NCI-H345 treated with DMSO at 0.1 percent for 48 hours (cell line): ENCODE measurements around the gene PDIA6.

Experiments
- DNase-seq: peaks from one replicate; lab custom pipeline; 2025; ENCODE audit not compliant: unreplicated experiment; lab: John Stamatoyannopoulos, UW

Gene PDIA6

GRCh38 chr2:10764896-10765295, 47.7 kb downstream of the PDIA6 start:
- DNase-seq = no peak

- DNase-seq = no peak
Observed at GRCh38 chr2:10764096-10764785, 48.3 kb downstream of the PDIA6 start.

GRCh38 chr2:10763461-10763800, 49.2 kb downstream of the PDIA6 start:
- no peak for DNase-seq

GRCh38 chr2:10762651-10763460, 49.7 kb downstream of the PDIA6 start:
- DNase-seq = no peak

- no peak for DNase-seq
Observed at GRCh38 chr2:10761591-10761990, 51.0 kb downstream of the PDIA6 start.

GRCh38 chr2:10760794-10761504, 51.6 kb downstream of the PDIA6 start:
- DNase-seq = no peak

GRCh38 chr2:10759151-10759714, 53.4 kb downstream of the PDIA6 start:
- DNase-seq = no peak

- DNase-seq = no peak
Observed at GRCh38 chr2:10757814-10758286, 54.7 kb downstream of the PDIA6 start.

- DNase-seq = no peak
Observed at GRCh38 chr2:10755621-10756020, 57.0 kb downstream of the PDIA6 start.

- DNase-seq = no peak
Observed at GRCh38 chr2:10753876-10754275, 58.7 kb downstream of the PDIA6 start.

- no peak for DNase-seq
Observed at GRCh38 chr2:10753156-10753555, 59.4 kb downstream of the PDIA6 start.

- no peak for DNase-seq
Observed at GRCh38 chr2:10752236-10752635, 60.3 kb downstream of the PDIA6 start.

GRCh38 chr2:10750610-10751009, 62.0 kb downstream of the PDIA6 start:
- no peak for DNase-seq

- no peak for DNase-seq
Observed at GRCh38 chr2:10742666-10743065, 69.9 kb downstream of the PDIA6 start.

GRCh38 chr2:10741139-10741538, 71.4 kb downstream of the PDIA6 start:
- DNase-seq = no peak

GRCh38 chr2:10740226-10740625, 72.4 kb downstream of the PDIA6 start:
- no peak for DNase-seq

GRCh38 chr2:10738192-10738591, 74.4 kb downstream of the PDIA6 start:
- no peak for DNase-seq

GRCh38 chr2:10733980-10734379, 78.6 kb downstream of the PDIA6 start:
- DNase-seq = no peak

GRCh38 chr2:10733566-10733925, 79.0 kb downstream of the PDIA6 start:
- DNase-seq = no peak
